Stimulated activated CD4-positive, alpha-beta T cell treated with anti-CD3 and anti-CD28 coated beads, Interleukin-2, amount 100 ng/mL, for 48 hours (primary cell): ENCODE data around the gene SLC25A38.

Experiments
- DNase-seq, 2 donors: peaks; one replicate each; pipeline ENCODE4 v3.0.0-alpha.2; 2020

SLC25A38 gene

DNA sequence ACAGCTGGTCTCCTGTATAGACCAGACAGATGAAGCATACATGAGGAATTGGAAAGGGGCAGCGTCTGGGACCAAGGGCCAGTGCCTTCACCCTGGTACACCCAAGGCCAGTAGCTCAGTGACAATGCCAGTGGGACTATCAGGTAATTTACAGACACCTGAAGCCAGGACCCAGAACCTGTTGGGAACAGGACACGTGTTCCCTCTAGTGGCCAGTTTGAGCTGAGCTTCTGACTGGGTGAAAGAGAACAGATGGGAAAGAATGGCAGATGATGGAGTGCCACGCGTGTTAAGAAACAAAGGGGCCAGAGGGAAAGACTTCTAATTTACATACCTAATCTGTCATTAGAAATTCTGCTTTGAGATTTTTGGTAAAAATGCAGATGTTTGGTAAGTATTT, 5.1 kb upstream of the SLC25A38 start:
- peak; percentile 44 to 50 for DNase-seq

DNA sequence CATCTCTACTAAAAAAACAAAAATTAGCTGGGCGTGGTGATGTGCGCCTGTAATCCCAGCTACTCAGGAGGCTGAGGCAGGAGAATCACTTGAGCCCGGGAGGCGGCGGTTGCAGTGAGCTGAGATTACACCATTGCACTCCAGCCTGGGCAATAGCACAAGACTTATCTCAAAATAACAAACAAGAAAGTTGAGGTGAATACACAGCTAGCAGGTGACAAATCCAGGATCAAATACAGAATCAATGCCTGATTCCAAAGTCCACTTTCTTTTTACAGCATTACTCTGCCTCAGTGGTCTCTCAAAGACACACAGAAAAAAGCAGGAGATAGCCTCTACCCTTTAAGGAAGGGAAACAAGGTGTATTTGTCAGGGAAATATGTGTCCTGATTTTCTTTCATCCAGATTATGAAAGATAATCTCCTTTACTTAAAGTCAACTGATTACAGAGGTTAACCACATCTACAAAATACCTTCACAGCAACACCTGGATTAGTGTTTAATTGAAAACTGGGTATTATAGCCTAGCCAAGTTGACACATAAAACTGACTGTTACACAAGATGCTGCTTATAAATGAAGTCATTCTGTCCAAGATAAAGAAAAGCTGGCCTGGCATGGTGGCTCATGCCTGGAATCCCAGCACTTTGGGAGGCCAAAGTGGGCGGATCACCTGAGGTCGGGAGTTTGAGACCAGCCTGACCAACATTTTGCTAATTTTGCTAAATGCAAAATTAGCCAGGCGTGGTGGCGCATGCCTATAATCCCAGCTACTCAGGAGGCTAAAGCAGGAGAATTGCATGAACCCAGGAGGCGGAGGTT, 4.0 kb upstream of the SLC25A38 start:
- DNase-seq = no peak

DNA sequence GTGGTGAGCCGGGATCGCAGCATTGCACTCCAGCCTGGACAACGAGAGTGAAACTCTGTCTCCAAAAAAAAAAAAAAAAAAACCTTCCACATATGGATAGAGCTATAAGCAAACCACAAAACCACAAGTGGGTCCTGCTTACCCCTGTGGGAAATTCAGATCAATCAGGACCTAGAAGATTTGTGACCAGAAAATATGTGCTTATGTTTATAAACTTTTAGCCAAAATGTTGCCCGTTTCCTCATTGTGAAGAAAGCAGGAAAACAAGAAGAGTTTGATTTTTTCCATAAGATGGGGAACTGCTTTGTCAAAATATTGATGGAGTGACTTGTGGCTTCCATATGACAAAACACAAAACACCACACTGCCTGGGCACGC, 3.4 kb upstream of the SLC25A38 start:
- no peak for DNase-seq

DNA sequence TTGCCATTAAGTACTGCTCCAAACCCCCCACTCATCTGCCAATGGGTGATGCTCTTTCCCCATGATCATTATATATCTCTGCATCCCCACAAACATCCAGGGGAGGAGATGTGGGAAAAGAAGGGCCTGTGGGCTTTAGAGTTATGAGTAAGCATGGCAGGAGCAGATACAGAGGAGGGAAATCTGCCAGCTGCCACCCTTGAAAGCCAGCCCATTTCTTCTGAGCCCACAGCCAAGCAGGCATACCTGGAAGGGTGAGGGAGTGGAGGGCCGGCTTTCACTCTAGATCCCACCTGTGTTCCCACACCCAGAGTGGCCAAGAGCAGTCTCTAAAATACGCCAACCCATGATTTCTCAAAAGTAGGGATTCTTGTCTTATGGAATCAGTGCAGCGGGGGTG, 1.7 kb upstream of the SLC25A38 start:
- no peak for DNase-seq

DNA sequence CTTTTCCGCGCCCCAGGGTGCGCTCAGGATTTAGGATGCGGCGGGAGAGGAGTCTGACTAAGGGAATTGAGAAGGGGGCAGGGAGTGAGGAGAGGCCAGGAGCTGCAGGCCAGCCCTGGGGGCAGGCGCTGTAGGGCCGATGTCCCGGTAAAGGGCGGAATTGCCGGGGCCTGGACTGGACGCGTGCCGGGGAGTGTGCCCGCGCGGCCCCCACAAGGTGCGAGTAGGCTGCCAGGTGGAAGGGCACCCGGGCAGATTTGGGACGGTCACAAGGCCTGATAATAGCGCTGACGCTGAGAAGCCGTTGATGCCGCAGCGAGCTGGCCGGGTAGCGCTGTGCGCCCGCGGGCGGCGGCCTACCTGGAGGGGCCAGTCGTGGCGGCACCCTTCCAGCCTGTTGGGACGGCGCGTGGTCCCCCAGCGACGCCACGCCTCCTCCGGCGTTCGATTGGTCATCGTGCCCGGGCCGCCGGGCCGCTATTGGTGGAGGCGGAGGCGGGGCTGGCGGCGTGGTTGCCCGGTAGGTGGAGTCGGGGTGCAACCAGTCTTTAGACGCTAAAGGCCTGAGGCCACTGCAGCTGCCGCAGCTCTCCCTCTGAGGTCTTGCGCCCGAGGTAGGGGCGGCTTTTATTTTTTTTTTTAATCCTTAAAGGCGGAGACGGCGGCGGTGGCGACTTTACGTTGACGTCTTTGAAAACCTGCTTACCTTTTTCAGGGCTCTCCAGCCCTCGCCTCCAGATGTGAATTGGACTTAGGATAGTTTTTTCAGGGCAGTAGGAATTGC, 903 bp downstream of the SLC25A38 start:
- peak; percentile 94 to 96 for DNase-seq

DNA sequence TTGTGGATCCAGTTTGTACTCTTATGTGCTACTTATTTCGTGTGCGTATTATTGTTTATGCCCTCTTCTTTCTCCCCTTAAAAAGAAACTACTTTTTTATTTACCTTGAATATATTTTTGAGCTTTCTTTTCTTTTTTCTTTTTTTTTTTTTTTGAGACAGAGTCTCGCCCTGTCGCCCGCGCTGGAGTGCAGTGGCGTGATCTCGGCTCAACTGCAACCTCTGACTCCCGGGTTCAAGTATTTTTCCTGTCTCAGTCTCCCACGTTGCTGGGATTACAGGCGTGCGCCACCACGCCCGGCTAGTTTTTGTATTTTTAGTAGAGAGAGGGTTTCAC, 1.5 kb downstream of the SLC25A38 start:
- DNase-seq = no peak

DNA sequence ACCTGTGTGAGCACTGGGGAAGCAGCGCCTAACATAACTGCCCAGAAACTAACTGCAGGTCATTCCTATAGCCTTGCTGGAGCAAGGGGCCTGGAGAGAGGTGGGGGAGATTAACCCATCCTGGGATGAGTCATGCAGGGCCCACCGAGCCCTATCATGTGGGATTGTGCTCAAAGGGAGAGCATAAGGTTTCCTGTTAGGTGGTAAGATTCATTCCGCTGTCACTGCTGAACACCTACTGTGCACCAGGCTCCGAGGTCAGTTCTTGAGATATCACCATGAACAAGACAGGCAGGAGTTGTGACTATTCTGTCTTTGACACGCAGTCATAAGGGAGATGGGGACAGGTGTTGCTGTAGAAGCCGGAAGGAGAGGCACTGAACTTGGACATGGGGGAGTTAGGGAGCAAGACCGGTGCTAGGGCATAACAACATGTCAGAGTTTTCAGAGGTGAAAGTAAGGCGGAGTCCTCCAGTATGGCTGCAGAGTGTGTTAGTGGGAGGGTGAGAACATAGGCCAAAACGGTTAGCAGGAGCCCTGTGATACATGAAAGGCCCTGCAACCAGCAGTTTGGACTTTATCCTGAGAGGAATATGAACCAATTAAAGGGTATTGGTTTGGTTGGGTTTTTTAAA, 2.4 kb downstream of the SLC25A38 start:
- no peak for DNase-seq

DNA sequence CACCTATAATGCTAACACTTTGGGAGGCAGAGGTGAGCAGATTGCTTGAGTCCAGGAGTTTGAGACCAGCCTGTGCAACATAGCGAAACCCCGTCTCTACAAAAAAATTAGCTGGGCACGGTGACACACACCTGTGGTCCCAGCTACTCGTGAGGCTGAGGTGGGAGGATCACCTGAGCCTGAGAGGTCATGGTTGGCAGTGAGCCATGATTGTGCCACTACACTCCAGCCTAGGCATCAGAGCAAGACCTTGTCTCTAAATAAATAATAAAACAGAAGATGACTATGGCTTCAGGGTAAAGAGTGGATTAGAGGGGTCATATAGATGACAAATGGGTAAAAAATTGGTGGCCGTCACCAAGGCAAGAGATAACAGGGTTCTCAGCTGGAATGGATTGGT, 3.1 kb downstream of the SLC25A38 start:
- DNase-seq = no peak

DNA sequence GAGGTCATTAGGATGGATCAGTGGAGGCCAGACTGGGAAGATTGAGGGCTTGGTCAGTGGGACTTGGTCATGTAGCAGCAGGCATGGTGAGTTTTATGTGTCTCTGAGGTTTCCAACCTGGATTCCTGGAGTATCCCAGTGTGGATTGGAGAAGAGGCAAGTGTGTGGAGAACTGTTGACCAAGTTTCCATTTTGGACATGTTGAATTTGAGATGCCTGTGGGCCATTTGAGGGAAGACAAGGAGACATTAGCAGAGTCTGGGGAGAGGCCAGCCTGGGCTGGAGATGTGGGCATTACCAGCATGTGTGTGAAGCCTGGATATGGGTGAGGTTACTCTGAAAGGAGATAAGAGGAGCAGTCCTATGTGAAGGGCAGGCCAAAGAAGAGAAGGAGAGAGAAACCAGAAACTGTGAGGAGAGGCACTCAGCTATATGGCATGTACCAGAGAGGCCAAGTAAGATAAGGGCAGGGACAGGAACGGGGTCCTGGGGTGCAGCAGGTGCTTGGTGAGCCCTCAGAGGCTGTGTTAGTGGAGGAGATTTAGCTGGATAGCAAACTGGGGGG, 4.3 kb downstream of the SLC25A38 start:
- DNase-seq = no peak

DNA sequence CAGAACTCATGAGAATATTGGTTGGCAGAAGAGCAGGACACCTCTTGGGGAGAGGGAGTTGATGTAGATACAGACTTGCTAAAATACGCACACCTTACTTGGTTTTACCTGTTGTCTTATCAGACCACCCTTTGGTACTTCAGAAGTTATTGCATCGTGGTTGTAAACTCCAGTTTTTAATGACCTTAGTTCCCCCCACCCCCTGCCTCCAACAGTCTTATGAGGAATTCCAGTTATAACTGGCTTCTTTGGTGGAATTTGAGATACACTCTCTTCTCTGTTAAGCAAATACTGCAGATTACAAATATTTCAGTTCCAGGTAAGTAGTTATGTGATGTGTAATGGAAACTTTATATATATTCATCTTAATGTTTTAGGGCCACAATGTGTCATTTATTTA, 5.0 kb downstream of the SLC25A38 start:
- no peak for DNase-seq

DNA sequence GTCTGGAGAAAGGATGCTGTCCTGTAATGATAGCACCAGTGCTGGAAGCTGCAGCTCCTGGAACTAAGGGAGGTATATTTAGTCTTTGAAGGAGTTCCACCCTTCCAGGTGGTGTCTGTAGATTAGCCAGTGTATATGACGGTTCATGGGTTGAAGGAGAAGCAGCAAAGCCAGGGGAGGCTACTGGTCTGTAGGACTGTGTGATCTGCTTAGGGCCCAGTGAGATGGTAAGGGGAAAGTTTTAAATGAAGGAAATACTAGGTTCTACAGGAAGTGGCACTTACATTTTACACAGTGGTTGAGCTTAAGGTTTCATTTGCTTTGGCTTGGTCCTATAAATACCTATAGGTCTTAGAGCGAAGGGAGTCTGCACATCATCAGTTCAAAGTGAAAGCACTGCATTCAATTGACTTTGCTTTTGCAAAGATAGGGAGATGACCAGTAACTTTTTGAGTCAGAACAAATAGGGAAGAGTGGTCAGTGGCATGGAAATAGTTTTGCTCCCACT, 5.6 kb downstream of the SLC25A38 start:
- DNase-seq = no peak

DNA sequence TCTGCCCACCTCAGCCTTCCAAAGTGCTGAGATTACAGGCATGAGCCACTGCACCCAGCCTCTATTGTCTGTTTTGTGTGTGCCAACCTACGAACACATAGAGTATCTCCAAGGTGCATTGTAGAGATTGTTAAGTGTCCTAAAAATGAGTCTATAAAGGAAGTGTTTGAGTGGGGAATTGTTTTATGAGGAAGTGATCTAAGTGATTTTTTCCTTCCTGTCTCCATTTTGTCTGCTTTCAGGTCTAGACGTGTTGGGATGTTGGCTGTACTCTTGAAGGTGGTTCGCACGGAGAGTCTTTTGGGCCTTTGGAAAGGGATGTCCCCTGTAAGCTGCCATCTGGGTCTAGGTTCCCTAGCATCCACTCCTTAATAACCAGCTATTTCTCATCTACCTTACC, 7.0 kb downstream of the SLC25A38 start:
- DNase-seq = no peak

DNA sequence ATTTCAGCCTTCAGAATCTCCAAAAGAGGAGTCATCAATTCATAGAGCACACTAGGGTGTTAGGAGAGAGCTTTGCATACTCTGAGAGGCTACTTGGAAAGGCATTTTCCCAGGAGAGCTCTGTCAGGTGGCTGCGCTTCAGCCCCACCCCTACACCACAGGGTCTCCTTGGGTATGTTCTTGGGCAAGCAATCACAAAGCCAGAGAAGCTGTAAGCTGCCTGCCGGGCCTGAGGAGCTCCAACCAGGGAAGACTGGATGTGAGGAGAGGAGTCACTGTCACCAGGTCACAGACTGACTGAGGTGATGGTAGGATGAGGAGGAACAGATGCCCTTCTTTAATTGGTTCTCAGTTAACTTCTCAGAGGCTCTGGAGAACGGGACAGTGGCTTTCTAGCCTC, 13.5 kb downstream of the SLC25A38 start:
- DNase-seq = no peak

DNA sequence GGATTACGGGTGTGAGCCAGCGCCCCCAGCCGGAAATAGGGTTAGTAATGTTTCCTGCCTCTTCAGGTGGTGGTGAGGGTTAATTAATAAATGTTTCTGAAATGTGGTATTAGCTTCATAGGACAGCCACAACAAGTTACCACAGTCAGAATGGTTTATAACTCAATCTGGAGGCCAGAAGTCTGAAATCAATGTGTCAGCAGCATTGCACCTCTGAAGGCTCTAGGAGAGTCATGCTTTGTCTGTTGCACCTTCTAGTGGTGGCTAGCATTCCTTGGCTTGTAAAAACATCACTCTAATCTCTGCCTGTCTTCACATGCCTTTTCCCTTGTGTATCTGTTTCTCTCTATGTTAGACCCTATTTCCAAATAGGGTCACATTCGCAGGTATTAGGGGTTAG, 15.5 kb downstream of the SLC25A38 start:
- DNase-seq = no peak

DNA sequence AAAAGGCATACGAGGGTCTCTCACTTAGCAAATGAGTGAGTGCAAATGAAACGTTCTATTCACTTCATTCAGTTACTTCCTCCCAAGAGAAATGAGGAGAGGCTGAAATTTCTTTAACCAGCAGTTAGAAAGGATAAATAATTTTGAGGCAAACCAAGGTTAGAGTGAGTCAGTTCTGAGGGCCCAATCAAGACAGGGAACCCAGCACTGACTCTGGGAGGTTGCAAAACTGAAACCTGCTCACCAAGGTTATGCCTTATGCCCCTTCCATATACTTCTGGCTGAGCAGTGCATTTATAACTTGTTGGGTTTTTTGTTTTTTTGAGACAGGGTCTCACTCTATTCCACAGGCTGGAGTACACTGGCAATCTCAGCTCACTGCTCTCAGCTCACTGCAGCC, 18.8 kb downstream of the SLC25A38 start:
- DNase-seq = no peak

DNA sequence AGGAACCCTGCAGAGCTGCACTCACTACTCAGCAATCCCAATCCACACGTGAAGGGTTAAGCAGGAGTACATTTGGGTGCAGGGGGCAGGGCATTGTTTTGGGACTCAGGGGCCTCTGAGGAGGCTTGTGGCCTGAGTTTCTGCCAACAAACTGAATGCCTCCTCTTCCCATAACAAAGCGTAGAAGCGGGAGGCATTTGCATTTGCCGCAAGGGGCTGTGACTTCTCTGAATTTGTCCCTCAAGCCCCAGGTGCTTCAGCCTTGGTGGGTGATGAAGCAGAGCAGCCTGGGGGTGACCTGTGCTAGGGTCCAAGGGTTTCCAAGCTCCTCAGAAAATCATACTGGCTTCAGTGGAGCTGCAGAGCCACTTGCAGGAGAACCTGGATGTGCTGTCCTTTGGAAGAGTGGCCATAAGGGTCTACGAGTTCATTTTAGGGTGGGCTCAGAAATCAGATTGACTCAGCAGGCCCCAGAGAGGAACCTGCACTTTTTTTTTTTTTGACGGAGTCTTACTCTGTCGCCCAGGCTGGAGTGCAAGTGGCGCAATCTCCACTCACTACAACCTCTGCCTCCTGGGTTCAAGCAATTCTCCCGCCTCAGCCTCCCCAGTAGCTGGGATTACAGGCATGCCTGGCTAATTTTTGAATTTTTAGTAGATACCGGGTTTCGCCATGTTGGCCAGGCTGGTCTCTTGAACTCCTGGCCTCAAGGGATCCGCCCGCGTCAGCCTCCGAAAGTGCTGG, 21.9 kb downstream of the SLC25A38 start:
- DNase-seq = no peak

DNA sequence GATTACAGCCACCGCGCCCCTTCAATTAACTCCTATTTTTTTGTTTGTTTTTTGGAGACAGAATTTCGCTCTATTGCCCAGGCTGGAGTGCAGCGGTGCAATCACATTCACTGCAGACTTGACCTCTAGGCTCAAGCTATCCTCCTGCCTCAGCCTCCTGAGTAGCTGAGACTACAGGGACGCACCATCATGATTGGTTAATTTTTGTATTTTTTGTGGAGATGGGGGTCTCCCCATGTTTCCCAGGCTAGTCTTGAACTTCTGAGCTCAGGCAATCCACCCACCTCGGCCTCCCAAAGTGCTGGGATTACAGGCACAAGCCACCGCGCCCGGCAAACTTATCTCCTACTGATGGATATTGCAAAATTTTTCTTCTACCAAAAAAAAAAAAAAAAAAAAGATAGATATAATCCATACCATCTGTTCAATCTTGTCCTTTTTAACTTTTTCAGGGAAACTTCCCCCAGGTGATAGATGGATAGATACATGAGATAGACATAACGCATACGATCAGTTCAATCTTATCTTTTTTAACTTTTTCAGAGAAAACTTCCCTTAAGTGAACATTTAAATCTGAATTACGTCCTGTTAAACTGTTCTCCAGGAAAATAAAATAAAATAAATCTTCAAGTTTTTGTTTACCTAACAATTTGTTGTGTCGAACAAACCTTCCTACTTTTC, 22.7 kb downstream of the SLC25A38 start:
- DNase-seq = no peak

DNA sequence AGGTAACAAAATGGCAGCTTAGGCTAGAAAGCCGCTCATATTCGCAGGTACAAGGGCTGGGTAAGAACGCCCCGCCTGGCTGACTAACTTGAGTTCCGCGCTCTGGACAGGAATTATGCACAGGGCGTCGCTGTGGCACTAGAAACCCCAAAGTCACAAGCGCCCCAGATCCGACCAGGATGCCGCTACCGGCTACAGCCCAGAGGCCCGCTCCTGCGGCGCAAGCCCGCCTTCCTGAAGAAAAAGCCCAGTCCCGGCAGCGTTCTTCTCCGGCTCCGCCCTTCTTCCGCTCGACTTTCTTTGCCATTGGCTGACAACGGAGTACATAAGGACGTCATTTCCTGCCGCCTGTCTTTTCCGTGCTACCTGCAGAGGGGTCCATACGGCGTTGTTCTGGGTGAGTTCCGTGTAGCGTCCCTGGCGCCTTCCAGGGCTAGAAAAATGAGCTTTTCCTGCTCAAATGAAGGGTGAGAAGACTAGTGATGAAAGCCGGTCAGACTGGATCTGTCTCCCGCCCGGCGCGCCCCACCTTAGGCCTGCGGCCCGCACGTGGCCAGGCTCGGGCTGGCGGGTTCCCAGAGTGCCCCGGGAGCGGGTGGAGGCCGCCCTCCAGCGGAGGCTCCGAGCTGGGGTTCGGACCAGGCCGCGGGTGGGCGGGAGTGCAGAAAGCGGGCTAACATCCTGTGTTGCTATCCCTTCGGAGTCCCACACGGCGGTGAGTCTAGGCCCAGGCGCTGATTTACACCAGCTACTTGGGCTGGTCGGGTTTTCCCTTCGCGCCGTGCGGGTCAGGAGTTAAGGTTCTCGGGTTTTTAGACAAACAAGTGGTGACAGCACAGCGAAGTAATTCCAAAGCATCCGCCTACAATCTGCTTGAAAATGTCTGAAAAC, 23.4 kb downstream of the SLC25A38 start, which contains the start of gene RPSA:
Gene RPSA, plus strand, starts transcription at position 353 of the 891 bp plus-strand sequence. CDS start 934 bp downstream, outside the sequence.
- peak; percentile 89 to 90 for DNase-seq

DNA sequence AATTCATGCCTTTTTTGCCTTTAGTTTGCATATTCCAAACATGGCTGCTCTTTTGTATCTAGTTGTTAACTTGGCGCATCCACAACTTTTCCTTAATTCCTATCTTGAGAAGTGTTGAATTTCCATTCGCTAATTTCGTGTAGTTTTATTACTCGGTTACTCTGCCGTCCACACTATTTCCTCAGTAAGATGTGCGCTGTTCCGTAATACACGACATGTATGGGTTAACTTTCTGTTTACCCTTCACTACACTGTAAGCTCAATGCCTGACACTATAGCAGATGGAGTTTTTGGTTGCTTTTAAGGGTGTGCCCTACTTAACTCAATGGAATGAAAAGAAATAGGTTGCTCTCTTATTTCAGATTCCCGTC, 24.1 kb downstream of the SLC25A38 start:
- DNase-seq = no peak

DNA sequence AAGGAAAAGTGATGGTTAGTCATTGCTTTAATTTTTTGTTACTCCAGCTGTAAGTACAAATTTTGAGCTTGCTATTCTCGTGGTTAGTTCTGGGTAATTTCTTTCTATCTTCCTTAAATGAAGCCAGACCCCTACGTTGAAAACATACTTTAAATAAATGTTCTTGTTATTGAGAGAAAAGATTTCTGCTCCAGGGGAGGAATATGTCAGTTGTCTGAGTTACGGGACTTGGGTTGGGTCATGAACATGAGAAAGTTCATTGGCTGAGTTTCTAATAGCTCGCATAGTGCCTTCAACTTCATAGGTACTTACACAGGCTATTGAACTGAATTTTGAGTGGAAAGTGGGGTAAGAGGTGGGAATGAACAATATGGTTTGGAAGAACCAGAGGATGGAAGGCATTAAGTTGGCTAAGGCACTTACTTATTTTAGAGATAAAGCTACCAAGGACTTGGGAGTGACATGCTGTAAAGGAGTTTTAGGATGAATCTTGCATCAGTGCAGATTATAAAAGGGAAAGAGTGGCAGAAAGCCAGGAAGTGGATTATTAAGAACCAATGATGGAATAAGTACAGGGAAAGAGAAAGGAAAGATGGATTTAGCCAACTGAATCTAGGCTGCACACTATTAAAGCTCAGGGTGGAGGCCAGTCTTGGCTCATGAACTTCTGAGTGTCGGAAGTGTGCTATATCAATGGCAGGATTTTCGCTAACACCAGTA, 24.8 kb downstream of the SLC25A38 start:
- DNase-seq = no peak
